ENCODE measurements around the gene AOPEP.
"Not testable (repeated sequence)": the region's sequence is repeated elsewhere in the genome, so short reads cannot be mapped to it uniquely, and the experiment has no call there.

The AOPEP gene

GRCh38 chr9:95018099-95018936 is 291.8 kb downstream of the AOPEP start:
- no peak for DNase-seq (ENCODE audit: low spot score)

- DNase-seq (ENCODE audit: low spot score), result not testable (repeated sequence)
Measured at GRCh38 chr9:95020644-95021043, 294.1 kb downstream of the AOPEP start.

GRCh38 chr9:95021166-95021886 is 294.8 kb downstream of the AOPEP start:
- DNase-seq (ENCODE audit: low spot score), result no peak

GRCh38 chr9:95022657-95023056 is 296.2 kb downstream of the AOPEP start:
- no peak for DNase-seq (ENCODE audit: low spot score)

GRCh38 chr9:95023217-95024003 is 296.9 kb downstream of the AOPEP start:
- DNase-seq (ENCODE audit: low spot score), result no peak

GRCh38 chr9:95024097-95024671 is 297.7 kb downstream of the AOPEP start:
- no peak for DNase-seq (ENCODE audit: low spot score)

GRCh38 chr9:95025213-95026147 is 299.0 kb downstream of the AOPEP start:
- DNase-seq (ENCODE audit: low spot score), result no peak

- no peak for DNase-seq (ENCODE audit: low spot score)
Measured at GRCh38 chr9:95026148-95026524, 299.6 kb downstream of the AOPEP start.

GRCh38 chr9:95027914-95028852 is 301.7 kb downstream of the AOPEP start:
- no peak for DNase-seq (ENCODE audit: low spot score)

- no peak for DNase-seq (ENCODE audit: low spot score)
Measured at GRCh38 chr9:95028853-95029219, 302.3 kb downstream of the AOPEP start.

- DNase-seq (ENCODE audit: low spot score), result no peak
Measured at GRCh38 chr9:95029288-95029687, 302.8 kb downstream of the AOPEP start.

GRCh38 chr9:95029720-95030119 is 303.2 kb downstream of the AOPEP start:
- no peak for DNase-seq (ENCODE audit: low spot score)

GRCh38 chr9:95030344-95030743 is 303.8 kb downstream of the AOPEP start:
- DNase-seq (ENCODE audit: low spot score), result no peak

- no peak for DNase-seq (ENCODE audit: low spot score)
Measured at GRCh38 chr9:95030920-95031642, 304.6 kb downstream of the AOPEP start.

- no peak for DNase-seq (ENCODE audit: low spot score)
Measured at GRCh38 chr9:95031711-95032461, 305.4 kb downstream of the AOPEP start.

- DNase-seq (ENCODE audit: low spot score), result no peak
Measured at GRCh38 chr9:95032580-95033341, 306.3 kb downstream of the AOPEP start.

GRCh38 chr9:95035846-95036245 is 309.3 kb downstream of the AOPEP start:
- DNase-seq (ENCODE audit: low spot score), result no peak

- DNase-seq (ENCODE audit: low spot score), result no peak
Measured at GRCh38 chr9:95036676-95037075, 310.2 kb downstream of the AOPEP start.
